Activated CD4-positive, alpha-beta T cell treated with anti-CD3 and anti-CD28 coated beads for 4 hours (primary cell): ENCODE measurements around the gene TPD52L2.
"Not testable (repeated sequence)": the region's sequence is repeated elsewhere in the genome, so short reads cannot be mapped to it uniquely, and the experiment has no call there.

Source experiments
- DNase-seq, 2 donors: peaks; one replicate each; pipeline ENCODE4 v3.0.0-alpha.2; 2020

The TPD52L2 gene

DNA sequence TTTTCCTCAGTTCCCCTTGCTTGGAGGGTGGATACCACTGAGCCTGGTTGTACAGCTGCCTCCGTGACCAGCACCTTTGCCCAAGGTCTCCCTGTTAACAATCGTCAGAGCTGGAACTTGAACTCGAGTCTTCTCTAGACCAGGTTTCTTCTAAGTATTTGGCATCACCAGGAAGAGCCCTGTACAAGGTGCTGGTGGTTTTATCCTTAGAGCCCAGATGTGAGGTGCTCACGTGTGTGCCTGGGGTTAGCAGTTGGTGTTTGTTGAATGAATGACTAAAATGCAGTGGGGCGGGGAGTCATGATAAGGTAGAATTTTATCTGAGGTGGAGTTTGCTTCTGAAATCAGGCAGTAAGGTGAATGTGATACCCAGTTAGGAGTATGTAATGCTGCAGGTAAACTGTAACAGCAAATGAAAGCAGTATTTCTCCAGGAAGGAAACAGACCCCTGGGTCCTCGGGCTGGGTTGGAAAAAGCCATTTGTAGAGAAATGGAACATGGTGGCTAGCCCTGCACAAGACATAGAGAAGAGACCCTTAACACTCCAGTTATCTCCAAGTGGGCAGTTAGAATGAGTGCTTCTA lies 33.0 kb downstream of the TPD52L2 start:
- DNase-seq: no peak

DNA sequence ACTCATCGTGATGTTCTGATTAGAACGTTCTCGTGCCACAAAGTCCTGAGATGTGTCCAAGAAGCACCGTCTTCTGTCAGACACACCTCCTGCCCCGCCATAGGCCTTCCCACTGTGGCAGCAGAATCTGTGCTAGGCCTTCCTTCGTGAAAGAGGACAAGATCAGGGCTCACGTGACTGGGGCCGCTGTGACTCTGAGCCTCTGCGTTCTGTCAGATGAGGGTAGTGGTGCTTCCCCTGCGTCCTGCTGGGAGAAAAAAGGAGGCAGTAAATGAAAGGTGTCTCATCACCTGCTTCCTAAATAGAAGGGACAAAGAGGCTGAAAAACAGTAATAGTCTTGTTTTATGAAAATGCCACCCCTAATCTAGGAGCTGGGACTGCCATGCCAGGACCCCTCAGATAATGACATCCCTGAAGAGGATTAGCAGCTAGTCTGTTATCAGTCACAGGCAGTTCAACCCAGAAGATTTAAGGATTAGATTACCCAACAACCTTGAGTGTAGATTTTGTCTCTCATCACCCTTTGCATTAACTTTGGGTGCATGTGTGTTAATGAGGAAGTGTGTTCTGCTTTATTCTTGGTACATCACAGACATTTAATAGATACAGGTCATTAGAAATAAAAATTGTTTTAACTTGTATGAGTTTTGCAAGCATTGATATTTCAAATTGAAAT lies 34.0 kb downstream of the TPD52L2 start:
- DNase-seq: no peak

DNA sequence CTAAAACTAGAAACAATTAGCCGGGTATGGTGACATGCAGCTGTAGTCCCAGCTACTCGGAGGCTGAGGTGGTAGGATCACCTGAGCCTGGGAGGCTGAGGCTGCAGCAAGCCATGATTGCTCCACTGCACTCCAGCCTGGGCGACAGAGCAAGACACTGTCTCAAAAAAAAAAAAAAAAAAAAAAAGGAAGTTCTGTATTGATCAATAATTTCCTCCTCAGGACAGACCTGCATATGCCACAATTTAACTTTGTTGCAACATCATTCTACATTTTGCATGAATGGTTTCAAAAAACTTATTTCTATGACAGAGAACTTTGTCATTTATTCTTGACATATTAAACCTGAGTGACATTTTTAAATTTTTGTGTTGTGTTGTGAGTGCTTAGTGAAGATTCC lies 35.3 kb downstream of the TPD52L2 start:
- no peak for DNase-seq

DNA sequence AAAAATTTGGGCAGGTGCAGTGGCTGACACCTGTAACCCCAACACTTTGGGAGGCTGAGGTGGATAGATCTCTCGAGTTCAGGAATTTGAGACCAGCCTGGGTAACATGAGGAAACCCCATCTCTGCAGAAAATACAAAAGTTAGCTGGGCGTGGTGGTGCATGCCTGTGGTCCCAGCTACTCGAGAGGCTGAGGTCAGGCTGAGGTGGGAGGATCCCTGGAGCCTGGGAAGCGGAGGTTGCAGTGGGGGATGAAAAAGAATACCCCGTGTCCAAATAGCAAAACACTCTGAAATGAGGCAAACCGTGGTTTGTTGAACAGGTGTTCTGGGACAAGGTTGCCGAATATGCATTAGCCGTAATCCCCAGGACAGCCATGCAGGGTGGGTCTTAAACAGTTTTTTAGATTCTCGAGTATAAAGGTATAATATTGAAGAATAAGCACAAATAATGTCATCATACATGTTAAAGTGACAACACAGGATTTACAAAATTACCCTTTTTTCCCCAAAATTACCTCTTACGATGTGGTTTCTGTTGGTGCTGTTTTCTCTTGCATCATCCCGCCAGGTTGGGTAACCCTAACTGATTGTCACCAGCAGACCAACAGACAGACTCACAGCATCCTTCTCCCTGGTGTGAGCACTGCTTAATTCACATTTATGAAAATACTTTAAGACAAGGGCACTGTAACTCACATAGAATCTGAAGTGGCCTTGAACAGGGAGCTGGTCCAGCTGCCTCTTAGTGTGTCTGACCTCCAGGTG lies 38.9 kb downstream of the TPD52L2 start:
- no peak for DNase-seq

DNA sequence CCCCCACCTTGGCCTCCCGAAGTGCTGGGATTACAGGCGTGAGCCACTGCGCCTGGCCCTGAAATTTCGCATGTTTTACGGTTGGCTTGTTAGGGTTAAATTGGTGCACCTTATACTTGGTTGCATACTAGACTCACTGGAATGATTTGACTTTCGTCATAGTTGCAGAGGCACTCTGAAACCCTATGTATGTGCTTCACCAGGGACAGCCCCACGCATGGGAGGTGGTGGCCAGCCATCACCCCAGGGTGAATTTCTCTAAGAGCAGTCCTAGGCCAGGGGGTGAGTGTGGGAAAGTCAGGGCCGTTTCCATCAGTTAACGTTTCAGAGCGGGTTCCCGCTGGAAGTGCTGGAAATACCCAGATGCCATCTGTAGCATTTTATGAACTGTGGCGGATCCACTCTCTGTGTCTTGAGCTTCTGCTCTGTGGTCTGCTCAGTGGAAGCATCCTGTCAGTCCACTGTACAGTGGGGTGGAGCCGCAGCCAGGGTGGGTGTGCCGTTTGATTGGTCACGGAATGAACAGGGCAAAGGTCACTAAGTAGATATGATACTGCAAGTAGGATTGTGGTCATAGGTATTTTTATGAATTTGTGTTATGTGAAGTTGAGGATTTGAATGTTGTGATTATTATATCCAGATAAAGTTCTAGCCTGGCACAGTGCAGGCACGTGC lies 43.1 kb downstream of the TPD52L2 start:
- no peak for DNase-seq

DNA sequence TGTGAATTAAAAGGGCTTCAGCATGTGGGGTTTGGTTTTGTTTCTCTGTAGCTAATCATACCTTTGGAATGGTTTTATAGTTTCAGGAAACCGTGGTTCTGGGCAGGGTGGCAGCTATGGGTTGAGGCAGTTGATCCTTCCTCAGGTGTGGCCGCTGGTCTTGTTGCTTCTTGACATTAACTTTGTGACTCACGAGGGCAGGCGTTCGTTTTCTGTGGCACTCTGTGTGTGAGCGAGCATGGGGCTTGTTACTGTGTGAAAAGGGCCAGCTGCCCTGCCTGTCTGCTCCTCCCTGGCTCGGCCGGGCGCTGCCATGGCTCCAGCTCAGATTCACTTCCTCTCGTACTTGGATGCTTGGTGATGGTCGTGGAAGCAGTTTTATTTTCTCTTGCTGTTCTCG lies 46.1 kb downstream of the TPD52L2 start:
- no peak for DNase-seq

DNA sequence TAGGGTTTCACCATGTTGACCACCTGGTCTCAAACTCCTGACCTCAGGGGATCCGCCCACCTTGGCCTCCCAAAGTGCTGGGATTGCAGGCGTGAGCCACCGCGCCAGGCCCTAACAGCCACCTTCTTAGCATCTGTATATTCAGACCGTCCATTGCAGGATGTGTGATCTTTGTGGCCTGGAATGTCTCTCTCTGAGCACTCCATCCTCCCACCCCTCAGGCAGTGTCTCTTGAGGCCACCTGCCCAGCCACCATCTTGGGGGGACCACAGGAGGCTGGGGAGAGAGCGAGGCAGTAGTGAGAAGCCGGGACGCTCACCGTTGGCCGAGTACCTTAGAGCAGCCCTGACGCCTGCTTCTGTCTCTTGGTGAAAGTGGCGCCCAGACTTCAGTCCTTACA lies 48.7 kb downstream of the TPD52L2 start:
- no peak for DNase-seq

DNA sequence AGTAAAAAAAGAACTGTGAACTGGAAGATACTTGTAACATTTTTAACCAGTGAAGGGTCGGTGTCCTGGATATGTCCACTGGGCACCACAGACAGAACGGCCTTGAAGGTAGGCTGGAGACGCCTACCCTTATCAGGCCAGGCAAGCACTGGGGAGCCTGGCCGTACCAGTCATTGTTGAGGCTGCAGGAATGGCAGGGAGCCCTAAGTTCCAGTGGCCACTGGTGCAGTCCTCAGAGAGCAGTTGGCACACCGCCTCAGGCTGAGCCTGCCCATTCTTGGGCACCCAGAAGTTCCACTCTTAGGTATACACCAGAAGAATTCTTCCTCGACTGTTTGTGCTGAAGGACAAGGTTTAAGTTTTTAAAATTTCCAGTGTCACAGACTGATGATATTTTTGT lies 50.4 kb downstream of the TPD52L2 start:
- no peak for DNase-seq

DNA sequence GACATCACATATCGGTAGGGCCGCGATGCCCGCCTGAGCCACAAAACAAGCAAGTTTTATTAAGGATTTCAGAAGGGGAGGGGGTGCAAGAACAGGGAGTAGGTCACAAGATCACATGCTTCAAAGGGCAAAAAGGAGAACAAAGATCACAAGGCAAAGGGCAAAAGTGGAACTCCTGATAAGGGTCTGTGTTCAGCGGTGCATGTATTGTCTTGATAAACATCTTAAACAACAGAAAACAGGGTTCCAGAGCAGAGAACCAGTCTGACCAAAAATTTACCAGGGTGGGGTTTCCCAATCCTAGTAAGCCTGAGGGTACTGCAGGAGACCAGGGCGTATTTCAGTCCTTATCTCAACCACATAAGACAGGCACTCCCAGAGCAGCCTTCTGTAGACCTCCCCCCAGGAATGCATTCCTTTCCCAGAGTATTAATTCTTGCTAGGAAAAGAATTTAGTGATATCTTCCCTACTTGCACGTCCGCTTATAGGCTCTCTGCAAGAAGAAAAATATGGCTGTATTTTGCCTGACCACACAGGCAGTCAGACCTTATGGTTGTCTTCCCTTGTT lies 51.4 kb downstream of the TPD52L2 start:
- DNase-seq: not testable (repeated sequence)

DNA sequence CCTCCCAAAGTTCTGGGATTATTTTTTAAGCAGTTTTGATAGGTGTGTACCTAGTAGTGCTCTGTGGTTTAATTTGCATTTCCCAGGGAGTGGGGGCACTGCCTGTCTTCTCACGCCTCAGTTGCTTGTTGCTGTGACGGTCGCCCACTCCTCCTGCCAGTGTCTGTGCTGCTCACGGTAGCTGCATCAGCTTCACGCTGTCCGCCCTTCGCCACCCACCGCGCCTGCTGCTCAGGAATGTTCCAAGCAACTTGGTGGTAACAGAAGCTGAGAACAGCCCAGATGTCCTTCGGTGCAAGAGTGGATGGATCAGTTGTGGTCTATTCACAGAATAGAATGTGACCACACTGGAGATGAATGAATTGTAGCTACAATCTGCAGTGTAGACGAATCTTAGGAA lies 52.7 kb downstream of the TPD52L2 start:
- DNase-seq: no peak

DNA sequence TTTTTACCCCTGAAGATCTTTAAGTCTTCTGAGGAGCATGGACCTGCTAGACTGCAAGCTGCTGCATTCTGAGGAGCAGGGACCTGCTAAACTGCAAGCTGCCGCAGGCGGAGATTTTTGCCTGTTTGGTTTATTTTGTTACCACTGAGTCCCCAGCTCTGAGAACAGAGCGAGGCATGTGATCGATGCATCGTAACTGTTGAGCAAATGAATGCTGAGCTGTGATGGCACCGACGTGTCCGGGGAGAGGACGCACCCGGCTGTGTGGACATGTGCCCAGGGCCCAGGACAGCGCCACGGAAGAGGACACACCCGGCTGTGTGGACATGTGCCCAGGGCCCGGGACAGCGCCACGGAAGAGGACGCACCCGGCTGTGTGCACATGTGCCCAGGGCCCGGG lies 54.1 kb downstream of the TPD52L2 start:
- DNase-seq: no peak

DNA sequence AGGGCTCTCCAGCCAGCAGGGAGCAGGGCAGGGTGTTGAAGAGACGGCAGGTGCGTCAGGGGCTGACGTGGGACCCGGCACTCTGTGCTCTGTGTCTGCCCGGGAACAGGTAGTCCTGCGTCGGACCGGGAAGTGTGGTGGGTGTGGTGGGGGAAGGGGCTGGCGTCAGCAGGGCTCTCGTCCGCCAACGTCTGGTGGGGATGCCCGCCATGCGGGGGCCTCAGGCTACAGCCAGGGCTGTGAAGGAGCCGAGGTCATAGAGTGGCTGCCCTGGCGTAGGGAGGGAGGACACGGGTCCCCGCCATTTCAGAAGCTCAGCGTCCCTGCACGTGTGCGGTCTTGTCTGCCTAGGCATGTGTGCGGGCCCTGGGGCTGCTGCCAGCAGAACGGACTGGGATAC lies 55.2 kb downstream of the TPD52L2 start:
- no peak for DNase-seq

DNA sequence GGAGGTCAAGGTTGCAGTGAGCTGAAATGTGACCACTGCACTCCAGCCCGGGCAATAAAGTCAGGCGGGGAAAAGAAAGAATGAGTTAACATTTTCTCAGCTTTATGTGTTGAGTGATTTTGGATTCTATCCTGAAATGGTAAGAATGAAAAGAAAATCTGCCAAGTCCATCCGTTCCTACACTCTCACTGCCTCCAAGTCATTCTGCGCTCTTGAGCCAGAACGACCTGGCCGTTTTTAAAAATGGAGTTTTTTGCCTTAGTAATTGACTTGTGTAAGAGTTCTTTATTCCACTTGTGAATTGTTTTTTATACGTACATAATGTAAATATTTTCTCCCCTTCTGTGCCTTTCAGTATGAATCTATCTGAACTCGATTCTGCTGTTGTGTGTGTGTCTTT lies 58.6 kb downstream of the TPD52L2 start:
- no peak for DNase-seq

DNA sequence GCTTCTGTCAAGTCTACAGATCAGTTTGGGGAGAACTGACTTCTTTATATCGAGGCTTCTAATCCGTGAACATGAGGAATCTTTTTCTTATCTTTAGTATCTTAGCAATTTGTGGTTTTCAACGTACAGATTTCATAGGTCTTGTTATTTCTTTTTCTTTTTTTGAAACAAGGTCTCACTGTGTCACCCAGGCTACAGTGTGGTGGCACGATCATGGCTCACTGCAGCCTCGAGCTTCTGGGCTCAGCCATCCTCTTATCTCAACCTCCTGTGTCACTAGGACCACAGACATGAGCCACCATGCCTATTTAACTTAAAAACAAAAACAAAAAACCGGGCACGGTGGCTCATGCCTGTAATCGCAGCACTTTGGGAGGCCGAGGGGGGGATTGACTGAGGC lies 59.2 kb downstream of the TPD52L2 start:
- DNase-seq: no peak

DNA sequence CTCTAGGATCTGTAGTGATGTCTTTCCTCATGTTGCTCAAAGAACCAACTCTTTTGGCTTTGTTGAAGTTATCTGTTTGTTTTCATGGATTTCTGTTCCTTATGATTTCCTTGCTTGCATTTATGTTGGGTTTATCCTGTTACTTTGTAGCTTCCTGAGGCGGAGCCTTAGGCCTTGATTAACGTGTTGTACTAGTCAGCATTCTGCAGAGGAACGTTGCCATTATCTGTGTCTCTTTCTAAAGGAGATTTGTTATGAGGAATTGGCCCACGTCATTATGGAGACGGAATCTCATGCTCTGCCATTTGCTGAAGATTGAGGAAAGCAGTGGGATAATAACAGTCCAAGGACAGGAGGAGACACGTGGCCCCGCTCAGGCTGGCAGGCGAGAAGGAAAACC lies 61.2 kb downstream of the TPD52L2 start:
- no peak for DNase-seq

DNA sequence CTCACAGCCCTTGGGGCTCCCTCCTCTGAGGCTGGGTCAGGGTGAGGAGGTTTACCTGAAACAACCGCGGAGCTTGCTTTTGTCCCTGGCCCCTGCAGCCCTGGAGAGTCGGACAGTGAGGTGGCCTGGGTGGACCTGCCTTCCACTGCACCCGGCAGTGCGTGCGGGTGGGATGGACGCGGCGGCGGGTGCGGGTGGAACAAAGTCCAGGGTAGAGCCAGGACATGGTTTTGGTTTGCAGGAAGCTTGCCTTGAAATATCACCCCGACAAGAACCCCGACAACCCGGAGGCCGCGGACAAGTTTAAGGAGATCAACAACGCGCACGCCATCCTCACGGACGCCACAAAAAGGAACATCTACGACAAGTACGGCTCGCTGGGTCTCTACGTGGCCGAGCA lies 64.0 kb downstream of the TPD52L2 start:
- DNase-seq: no peak

DNA sequence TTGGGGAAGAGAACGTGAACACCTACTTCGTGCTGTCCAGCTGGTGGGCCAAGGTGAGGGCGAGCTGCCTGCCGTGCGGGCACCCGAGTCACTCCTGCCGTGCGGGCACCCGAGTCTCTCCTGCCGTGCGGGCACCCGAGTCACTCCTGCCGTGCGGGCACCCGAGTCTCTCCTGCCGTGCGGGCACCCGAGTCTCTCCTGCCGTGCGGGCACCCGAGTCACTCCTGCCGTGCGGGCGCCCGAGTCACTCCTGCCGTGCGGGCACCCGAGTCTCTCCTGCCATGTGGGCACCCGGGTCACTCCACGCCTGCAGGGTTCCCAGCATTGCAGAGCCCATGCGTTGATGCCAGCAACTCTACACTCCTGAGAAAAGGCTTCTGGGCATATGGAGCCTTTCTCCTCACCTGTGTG lies 64.4 kb downstream of the TPD52L2 start:
- DNase-seq: not testable (repeated sequence)

DNA sequence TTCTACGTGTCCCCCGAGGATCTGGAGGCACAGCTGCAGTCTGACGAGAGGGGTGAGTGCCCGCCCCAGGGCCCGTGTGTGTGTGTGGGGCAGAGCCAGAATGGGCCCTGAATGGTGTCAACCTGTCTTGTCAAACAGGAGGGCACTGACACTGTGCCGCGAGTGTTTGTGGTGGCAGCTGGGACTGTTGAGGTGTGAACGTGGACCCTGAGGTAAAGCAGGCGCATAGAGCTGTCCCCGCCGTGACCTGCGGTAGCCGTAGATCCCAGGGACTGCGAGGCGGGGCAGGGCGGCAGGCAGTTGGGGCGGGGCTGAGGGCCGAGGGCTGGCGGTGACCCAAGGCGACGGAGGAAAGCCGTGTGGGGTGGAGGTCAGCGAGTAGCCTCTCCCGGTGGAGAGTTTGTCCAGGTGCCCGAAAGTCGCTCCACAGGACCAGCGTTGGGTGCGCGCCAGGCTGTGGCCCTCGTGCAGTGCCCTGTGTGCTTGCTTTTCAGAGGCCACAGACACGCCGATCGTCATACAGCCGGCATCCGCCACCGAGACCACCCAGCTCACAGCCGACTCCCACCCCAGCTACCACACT lies 66.0 kb downstream of the TPD52L2 start:
- DNase-seq: no peak

DNA sequence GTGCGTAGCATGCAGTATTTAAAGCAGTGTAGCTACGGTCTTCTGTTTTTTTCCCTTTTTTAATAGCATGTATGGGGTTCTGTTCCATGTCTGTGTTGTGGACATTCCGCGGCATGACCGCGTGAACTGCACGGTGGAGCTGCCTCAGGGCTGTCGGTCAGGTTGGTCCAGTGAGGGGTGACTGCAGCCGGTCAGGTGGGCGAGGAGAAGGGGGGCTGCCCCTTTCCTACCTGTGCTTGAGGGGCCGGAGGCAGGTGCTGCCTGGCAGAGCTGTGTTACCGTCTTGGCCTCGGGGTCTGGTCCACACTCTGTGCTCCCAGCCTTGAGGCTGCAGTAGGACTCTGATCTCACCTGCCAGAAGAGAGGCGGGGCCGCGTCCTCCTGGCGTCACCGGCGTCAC lies 66.7 kb downstream of the TPD52L2 start:
- DNase-seq: no peak

DNA sequence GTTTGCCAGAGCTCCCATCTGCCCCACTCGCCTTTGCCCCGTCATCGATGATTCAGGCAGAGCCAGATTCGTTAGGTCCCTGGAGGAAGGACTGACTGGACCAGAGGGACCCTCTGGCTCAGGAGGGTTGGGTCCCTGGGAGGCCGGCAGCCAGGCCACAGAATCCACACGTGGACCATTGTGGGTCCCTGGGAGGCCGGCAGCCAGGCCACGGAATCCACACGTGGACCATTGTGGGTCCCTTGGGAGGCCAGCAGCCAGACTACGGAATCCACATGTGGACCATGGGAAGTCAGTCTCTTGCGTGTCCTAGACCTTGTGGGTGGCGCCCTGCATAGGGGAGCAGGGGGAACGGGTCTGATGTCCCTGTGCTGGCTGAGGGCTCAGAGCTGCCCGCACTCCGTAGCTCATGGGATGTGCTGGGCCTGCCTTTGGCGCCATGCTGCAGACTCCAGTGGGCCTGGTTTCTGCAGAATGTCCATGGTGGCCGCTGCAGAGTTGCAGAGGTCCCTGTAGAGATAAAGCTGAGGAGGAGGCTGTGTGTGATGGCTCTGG lies 67.6 kb downstream of the TPD52L2 start:
- DNase-seq: no peak

DNA sequence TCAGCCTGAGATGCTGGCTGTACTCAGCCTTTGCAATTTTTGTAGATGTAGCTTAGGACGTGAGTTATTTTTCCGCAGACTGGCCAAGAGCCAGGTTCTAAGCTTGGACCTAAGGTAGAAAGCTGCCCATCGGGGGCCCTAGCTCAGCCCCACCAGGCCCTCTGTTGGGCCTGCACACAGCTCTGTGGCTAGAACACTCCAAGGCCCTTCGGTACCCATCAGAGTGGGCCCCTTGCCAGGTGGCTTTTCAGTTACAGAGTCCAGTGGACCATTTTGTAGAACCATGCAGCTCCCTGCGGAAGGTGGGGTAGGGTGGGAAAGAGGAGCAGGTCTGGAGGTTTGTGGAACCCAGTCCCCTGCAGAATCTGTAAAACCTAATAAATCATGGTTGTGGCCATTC lies 68.6 kb downstream of the TPD52L2 start:
- DNase-seq: no peak

DNA sequence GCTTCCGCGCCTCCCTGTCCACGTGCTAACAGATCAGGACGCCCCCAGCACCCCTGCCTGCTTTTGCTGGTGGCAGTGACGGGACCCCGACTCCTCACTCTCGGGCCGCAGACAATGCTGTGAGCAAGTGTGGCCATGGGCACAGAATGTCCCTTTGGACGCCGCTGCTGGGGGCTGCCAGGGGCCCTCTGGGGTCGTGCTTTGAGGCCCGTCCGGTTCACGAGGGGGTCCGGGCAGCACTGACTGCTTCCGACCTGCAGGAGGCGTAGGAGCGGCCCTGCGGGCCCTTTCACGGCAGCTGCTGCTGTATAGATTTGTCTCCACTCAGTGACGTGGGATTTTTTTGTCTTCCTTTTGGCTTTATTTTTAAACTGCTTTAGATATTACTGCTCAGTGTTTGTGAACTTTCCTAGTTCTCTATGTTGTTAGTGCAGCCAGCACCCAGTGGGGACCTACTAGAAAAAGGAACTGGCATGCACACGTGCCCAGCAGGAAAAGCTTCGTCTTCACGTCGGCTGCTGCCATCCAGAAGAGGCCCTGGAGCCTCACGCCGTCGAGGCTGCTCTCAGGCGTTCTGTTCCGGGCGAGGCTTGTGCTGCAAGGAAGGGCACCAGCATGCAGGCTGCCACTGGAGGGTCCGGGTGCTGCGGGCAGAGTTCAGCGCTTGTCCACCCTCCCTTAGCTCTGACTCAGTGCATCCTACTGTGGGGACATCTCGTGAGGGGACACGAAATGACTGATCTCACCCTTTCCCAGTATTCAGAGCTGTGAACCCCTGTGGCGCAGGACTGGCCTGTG lies 69.4 kb downstream of the TPD52L2 start:
- no peak for DNase-seq
